ENCODE measurements around the gene SPATS2L.
A peak's percentile ranks its signal among the peaks of the same experiment; 100 is the strongest.

SPATS2L gene

GRCh38 chr2:200317975-200318374 is 11.5 kb downstream of the SPATS2L start:
- DNase-seq (ENCODE audit: insufficient read length, low spot score) (no peak), FAIRE-seq (no peak)

DNA sequence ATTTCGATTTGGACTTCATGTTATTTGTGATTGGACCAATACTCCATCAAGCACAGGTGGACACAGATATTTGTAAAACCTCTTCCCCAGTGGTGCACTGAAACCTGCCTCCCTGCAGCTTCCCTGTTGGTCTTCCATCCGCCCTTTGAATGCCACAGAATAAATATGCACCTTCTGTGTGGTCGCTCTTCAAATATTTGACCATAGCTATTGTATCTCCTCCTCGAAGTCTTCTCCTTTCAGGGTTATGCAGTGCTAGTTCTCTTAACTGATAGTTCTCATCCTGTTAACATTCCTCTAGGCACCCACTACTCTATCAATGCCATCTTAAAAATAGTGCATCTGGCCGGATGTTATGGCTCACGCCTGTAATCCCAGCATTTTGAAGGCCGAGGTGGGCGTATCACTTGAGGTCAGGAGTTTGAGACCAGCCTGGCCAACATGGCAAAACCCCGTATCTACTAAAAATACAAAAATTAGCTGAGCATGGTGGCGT is 12.5 kb downstream of the SPATS2L start:
- DNase-seq (ENCODE audit: insufficient read length, low spot score) = no peak
- no peak for FAIRE-seq

DNA sequence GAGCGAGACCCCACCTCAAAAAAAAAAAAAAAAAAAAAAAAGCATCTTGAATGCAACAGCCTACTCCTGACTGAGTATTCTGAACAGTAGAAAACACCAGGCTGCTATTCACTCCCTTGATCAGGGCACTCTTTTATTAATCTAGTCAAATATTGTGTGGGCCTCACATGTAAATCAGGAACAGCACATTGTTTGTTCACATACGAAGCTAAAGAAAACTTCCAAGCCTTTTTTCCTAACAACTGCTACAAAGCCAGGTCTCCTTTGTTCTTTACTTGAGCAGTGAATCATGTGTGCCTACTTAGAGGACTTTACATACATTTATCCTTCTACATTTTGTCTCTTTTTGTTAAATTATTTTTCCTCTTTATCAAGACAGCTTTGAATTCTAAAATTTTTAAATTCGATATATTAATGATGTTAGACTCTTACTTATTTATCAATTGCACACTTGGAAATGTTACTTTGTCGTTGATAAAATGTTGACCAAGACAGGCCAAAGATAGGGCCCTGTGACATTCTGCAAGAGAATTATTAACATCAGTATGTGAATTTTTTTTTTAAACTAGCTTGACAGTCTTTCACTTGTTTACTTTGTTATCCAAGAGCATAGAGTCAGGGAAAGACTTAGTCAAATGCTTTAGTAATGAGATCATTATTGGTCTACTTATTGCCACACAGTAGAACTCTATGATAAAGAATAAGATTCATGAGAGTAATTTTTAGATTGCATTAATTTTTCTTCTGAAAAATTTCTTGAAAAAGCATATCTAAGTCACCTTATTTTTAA is 13.2 kb downstream of the SPATS2L start:
- FAIRE-seq (no peak), DNase-seq (ENCODE audit: insufficient read length, low spot score) (no peak)

- FAIRE-seq (no peak), DNase-seq (ENCODE audit: insufficient read length, low spot score) (no peak)
These were observed 13.9 kb downstream of the SPATS2L start for GRCh38 chr2:200320344-200320743.

DNA sequence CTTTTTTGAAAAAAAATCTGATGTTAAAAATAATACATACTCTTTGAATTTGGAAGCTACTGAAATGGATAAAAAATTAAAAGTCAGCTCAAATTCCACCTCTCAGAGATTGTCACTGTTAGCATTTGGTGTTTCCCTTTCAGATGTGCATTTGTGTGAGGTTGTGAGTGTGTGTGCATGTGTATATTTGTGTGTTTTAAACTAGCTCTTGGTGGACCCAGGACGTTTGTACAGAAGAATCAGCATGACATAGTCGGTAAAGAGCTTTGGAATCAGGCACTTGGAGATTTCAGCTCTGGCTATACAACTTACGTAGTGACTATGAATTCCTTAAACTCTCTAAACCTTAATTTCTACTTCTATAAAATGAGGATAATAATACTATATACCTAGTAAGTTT is 14.5 kb downstream of the SPATS2L start:
- no peak for DNase-seq (ENCODE audit: insufficient read length, low spot score)
- FAIRE-seq = no peak

GRCh38 chr2:200321780-200322534 is 15.5 kb downstream of the SPATS2L start:
- DNase-seq (ENCODE audit: insufficient read length, low spot score) = no peak
- no peak for FAIRE-seq

- DNase-seq (ENCODE audit: insufficient read length, low spot score) (no peak), FAIRE-seq (no peak)
These were observed 16.1 kb downstream of the SPATS2L start for GRCh38 chr2:200322607-200323006.

- DNase-seq (ENCODE audit: insufficient read length, low spot score) (no peak), FAIRE-seq (no peak)
These were observed 17.9 kb downstream of the SPATS2L start for GRCh38 chr2:200324362-200324761.

- no peak for FAIRE-seq
- no peak for DNase-seq (ENCODE audit: insufficient read length, low spot score)
These were observed 22.9 kb downstream of the SPATS2L start for GRCh38 chr2:200329384-200329783.

GRCh38 chr2:200329798-200330197 is 23.3 kb downstream of the SPATS2L start:
- FAIRE-seq (no peak), DNase-seq (ENCODE audit: insufficient read length, low spot score) (no peak)

GRCh38 chr2:200330351-200331060 is 24.0 kb downstream of the SPATS2L start:
- DNase-seq (ENCODE audit: insufficient read length, low spot score) (no peak), FAIRE-seq (peak; percentile 39)

- FAIRE-seq = no peak
- DNase-seq (ENCODE audit: insufficient read length, low spot score) = no peak
These were observed 24.5 kb downstream of the SPATS2L start for GRCh38 chr2:200331061-200331400.

DNA sequence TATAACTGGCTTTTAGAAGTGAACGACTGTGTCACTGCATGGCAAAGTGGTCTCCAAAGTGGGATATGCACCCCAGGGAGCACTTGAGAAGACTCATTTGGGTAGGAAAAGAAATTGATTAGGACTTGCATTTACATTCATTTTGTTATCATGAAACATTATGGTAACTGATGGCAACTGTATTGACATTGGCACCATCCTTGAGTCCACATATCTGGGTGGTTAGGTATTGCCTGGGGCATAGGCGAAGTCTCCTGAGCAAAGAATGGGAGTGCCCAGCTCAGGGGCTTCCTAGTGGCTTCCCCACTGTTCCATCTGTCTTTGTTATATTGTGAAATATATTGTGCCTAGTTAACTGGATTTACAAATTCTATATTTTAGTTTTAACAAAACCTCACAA is 29.2 kb downstream of the SPATS2L start:
- FAIRE-seq (no peak), DNase-seq (ENCODE audit: insufficient read length, low spot score) (no peak)

- no peak for FAIRE-seq
- no peak for DNase-seq (ENCODE audit: insufficient read length, low spot score)
These were observed 30.6 kb downstream of the SPATS2L start for GRCh38 chr2:200336980-200337615.

DNA sequence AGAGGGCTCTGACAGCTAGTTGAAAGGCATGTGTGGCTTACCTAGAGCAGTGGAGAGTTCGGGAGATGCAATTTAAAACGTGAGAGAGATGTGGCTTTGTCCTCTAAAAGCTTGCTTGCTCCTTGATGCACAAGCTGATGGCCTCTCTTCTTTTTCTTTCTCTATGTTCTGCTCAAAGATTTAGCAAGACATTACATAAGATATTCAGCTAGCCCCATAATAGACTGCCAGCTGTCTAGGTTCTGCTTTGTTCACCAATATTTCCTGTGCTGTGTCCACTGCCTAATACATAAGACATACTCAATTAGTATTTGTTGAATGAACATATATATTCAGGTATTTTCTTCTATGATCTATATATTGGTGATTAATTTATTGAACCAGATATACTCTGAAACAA is 31.1 kb downstream of the SPATS2L start:
- no peak for FAIRE-seq
- DNase-seq (ENCODE audit: insufficient read length, low spot score) = no peak

DNA sequence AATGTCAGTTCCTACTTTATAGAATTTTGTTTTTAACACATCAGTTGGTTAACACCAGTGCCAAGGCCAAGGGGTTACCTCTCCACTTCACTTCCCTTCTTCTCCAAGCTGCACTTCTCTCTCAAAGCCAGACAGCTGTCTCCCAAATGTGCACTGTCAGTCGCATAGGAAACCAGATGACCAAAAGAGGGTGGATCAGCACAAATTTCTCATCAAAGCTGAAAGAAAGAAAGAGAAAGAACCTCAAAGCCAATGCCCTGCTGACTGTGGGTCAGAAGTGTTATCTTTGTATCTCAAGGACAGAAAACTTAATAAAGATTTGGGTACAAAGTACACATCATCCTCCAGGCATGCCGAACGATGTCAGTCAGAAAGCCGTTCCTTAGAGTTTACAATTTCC is 32.2 kb downstream of the SPATS2L start:
- no peak for DNase-seq (ENCODE audit: insufficient read length, low spot score)
- no peak for FAIRE-seq

DNA sequence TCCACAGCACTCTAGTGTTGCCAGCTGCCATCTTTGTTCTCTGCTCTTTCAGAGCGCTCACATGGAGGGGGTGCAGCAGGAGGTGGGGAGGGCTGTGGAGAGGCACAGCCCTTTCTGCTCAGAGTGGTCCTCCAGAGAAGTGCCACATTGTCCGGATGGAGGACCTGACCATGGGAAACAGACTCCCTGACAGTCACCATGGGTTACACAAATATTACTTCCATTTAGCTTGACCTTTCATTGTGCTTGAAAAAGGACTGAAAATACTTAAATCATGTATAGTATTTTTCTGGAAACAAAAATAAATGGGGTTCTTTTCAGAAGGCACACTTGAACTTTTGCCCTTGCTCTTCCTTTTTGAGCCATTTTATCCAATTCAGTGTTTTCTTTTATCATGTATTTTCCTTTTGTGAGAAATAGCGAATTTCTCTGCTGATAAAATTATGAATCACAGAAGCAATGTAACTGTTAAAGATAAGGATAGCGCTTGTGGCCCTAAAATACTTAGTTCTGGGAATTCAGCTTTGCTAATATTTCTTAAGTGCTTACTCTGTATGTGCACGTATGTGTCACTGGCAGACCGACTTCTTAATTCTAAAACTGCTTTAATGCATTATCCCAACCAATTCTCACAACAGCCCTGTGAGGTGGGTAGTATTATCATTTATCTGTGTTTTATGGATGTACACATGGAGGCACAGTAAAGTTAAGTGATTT is 34.2 kb downstream of the SPATS2L start:
- FAIRE-seq (no peak), DNase-seq (ENCODE audit: insufficient read length, low spot score) (no peak)

GRCh38 chr2:200341376-200341775 is 34.9 kb downstream of the SPATS2L start:
- DNase-seq (ENCODE audit: insufficient read length, low spot score) (no peak), FAIRE-seq (no peak)

GRCh38 chr2:200342235-200342634 is 35.7 kb downstream of the SPATS2L start:
- DNase-seq (ENCODE audit: insufficient read length, low spot score) (no peak), FAIRE-seq (no peak)

GRCh38 chr2:200342654-200343053 is 36.2 kb downstream of the SPATS2L start:
- FAIRE-seq (no peak), DNase-seq (ENCODE audit: insufficient read length, low spot score) (no peak)

Data from GM19239 (cell line).